HG02981 (cell line): ENCODE data around the gene KIZ.

Experiments used
- ATAC-seq: cut with Tn5 transposase; IDR thresholded peaks from one replicate; pipeline ENCODE4 v1.9.1; 2021; ENCODE audit warnings: mild to moderate bottlenecking, moderate library complexity; ENCODE audit not compliant: unreplicated experiment

KIZ gene, protein sequence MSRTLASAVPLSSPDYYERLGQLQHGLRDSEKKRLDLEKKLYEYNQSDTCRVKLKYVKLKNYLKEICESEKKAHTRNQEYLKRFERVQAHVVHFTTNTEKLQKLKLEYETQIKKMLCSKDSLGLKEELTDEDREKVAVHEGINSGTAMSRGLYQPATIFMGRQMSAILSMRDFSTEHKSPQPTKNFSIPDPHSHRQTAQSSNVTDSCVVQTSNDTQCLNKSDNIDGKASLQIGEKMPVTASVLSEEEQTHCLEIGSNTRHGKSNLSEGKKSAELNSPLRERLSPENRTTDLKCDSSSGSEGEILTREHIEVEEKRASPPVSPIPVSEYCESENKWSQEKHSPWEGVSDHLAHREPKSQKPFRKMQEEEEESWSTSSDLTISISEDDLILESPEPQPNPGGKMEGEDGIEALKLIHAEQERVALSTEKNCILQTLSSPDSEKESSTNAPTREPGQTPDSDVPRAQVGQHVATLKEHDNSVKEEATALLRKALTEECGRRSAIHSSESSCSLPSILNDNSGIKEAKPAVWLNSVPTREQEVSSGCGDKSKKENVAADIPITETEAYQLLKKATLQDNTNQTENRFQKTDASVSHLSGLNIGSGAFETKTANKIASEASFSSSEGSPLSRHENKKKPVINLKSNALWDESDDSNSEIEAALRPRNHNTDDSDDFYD

DNA sequence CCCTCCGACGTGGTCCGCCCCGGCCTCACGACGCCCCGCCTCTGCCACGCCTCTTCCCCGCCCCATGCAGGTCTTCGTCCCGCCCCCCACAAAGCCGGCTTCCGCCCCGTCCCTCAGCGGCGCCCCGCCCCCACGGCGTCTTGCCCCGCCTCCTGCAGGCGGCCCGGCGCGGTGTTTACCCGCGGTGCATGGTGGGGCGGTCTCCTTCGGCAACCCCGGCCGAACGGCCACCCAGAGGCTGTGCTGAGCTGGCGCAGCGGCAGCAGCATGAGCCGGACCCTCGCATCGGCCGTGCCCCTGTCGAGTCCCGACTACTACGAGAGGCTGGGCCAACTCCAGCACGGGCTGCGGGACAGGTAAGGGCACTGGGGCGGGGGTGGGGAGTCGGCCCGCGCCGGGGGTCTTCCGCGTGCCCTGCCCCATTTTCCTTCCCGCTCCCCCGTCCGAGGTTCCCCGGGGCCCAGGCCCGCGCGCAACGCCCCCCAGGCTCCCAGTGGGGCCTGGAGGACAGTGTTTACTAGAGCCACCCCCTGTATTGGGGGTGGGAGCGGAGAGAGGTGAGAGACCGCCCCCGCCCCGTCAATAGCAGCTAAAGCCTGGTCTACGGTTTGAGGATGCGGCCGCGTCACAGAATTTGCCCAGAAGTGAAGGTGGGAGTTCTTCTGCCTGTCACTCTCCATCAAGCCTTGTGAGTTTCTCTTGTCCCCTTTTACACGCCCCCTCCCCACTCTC, at the start of gene KIZ:
Gene KIZ, plus strand, starts transcription at position 234 of the 732 bp plus-strand sequence. Its CDS starts 34 bp downstream, at position 268.
- ATAC-seq: peak; percentile 97

DNA sequence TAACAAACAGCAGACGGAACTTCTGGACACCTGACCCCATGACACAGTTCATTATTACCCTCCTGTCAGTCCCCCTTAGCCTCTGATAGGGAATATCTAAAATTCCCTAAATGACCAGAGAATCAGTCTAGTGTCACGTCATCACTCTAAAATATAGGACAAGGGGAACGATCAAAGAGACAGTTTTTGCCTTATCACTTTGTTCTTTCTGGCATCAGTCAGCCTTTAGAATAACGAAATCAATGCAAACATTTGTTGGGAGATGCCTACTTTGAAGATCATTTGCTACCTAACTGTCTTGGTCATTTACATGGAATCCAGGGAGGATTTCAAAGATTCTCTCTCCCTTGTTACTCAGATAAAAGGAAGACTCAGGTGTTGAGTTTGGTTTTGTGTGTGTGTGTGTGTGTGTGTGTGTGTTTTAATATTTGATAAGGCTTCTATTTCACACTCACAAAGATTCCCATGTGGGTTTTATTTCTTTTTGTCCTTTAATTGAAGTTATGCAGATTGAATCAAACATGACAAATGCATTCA, 48.0 kb upstream of the KIZ start:
- no peak for ATAC-seq

DNA sequence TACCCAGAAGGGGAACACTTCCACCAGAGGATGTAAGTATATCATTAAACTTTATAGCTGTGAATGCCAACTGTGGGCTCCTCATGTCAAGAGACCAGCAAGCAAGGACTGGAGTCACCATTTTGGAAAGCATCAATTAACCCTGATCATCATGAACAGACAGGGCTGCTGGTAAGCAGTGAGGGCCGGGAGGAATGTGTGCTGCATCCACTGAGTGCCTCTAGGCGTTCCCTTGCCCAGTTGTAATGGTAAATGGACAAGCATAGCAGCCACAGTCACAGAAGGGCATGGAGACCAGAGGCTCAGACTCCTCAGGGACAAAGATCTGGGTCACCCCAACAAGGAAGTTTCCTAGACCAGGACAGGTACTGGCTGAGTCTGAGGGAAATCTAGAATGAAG, 43.3 kb upstream of the KIZ start:
- ATAC-seq: no peak

DNA sequence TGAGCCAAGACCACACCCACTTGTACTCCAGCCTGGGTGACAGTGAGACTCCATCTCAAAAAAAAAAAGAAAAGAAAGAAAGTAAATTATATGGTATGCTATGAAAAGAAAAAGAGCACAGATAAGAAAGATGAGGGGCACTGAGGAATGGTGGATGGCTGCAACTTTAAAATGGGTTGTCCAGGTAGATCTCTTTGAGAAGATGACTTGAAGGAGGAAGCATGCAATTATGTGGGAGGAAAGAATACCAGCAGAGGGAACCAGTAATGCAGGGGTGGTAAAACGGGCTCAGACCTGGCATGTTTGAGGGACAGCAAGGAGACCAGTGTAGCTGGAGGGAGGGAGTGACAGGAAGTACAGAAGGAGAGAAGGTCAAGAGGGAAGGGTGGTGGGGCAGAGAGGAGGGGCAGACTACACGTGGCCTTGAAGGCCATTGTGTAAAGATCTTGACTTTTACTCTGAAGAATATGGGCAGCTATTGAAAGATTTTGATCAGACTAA, 42.0 kb upstream of the KIZ start:
- no peak for ATAC-seq

DNA sequence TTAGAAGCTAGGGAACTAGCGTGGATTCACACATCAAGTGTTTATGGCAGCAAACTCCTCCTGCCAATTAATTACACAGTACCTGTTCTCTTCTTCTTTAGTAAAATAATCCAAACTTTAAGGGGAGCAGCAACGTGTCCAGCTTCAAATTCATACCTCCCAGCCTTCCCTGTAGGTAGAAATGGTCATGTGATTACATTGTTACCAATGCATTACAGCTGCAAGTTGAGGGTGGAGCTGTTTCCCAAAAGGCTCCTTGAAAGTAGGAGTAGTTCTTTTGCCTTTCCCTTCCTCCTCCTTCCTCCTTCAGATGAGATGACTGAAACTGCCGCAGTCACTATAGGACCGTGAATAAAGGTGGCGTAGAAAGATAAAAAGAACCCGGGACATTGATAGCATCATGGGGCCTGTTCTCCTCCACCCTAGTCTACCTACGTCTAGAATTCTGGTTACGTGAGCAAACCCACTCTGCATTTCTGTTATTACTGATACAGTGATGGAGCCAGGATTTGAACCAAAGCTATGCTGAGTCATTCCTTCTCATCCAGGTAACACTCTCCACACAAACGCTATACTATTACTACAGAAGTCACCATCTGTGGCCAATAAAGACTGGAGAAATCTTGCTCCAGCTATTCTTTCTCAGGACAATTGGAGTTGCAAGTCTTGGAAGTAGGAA, 37.9 kb upstream of the KIZ start:
- ATAC-seq: no peak

DNA sequence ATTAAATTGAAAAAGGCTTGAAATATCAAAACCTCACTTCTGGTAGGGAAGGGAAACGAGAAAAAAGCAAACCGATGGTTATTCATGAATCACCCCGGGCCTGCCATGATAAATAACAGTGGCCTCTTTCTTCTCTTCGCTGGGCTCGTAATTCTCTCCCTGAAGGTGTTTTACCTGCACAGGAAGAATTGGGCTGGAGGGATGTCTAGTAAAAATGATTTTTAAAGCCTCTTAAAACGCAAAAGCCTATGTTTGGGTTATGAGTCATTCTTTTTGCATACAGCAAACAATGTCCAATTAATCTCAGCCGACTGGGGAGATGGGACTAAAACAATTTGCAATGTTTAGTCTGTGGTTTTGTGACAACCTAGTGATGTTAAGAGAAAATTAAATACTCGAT, 36.5 kb upstream of the KIZ start:
- no peak for ATAC-seq

DNA sequence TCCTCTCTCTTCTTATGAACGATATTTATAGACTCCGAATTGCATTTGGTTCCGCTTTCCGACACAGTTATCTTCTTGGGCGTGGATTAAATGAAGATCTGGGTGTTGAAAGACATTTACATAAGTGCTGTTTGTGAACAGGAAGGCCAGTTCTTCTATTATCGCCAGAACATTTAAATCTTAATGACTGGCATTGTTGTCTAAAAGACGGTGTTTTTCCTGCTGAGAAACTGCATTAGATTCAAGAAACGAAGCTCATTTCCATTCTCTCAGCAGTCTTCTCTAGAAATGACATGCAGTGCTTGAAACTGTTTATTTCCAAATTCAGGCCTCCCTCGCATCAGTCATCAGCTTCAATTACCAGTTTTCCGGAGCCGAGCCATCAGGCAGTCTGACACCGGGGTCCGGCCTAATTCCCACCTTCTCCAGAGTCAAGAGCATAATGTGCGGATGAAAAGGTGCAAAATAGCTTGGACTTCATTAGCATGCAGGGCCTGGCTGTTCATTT, 35.7 kb upstream of the KIZ start:
- no peak for ATAC-seq

DNA sequence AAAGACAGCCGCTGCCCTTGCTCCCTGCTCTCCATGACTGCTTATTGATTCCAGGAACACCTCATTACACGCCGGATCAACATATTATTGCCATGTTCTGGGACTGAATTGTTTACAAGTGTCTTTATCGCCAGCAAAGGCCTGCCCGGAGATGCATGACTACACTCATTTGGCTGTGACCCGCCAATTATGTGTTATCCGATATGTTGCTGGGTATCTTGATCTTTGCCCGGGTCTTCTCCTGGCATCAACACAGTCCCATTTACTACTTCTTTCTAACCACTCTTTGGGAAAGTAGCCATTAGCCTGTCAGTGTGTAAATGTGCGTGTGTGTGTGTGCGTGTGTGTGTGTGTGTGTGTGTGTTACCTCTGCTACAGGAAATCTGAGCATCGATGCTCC, 35.2 kb upstream of the KIZ start:
- no peak for ATAC-seq

DNA sequence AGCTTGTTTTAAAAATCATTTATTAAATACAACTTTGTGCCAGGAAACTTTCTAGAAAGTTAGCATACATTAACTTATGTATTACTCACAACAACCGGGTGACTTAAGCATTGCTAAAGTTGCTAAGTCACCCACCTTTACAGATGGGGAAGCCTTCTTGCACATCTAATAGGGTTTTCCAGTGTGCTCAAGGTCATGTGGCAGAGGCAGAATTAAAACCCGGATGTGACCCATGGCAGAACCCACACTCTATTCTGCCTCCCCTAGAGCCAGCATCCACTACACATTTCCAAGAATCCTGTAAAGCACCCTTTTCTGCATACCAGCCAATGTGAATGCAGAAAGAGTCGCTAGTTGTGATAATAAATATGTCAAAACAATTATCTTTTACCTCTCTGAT, 33.1 kb upstream of the KIZ start:
- no peak for ATAC-seq

DNA sequence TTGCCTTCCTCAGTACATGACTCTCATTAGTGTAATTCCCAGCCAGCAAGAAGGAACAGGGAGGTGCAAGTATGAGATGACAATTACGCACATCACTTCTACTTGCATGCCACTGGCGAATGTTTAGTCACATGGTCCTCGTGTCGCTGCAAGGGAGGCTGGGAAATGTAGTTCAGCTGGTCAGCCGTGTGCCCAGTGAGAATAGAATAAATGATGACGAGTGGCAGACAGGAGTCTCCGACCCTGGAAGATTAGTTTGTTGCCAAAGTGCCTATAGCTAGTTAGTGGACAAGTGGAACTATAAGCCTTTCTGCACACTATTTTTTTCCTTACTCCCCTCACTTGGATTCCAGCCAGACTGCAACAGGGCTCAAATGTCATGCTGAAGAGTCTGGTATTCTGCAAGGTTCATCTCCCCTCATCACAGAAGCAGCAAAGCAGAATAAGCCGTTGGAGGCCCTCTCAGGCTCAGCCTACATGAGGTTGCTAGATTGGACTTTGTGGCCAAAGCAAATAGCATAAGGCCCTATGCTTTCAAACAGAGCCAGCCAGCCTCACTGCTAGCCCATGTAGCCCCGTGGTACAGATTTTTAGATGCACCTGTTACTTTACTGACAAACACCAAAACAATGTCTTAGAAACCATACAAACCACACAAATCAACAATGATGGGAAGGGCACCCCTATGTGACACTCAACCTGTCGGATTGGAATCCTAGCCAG, 29.4 kb upstream of the KIZ start:
- no peak for ATAC-seq

DNA sequence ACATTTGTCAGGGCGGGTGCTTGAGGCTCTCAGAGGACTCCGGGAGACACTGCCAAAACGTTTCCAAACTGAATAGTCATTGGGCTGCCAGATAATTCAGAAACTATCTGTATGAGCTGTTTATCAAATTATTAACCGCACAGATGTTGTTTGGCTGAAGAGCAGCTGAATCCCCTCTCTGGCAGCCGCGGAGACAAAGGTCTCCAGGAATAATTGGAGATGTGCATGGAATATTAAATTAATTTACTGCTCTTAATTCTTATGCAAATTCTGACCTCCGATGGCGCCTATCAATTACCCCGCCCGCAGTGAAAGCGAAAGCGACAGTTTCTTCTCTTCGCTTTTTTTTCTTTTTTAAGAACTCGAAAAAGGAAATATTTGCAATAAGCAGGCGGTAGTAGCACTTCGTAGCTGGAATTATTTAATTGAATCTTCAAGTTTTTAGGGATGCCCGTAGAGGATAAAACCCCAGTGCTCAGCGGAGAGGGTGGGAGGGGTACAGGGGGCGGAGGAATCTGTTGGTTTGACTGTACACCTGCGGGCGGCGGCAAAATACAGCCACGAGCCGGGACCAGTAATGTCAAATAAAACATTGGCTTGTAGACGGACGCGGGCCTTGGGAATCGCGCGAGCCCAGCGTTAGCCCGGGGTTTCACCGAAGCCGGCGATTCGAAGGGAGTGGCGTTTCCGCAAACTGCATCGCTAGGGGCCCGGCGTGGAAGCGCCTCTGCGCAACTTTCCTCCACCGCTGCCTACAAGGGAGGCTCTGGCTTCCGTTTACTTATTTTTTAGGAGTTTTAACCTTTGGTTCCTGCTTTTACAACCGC, 25.9 kb upstream of the KIZ start:
- ATAC-seq: no peak

DNA sequence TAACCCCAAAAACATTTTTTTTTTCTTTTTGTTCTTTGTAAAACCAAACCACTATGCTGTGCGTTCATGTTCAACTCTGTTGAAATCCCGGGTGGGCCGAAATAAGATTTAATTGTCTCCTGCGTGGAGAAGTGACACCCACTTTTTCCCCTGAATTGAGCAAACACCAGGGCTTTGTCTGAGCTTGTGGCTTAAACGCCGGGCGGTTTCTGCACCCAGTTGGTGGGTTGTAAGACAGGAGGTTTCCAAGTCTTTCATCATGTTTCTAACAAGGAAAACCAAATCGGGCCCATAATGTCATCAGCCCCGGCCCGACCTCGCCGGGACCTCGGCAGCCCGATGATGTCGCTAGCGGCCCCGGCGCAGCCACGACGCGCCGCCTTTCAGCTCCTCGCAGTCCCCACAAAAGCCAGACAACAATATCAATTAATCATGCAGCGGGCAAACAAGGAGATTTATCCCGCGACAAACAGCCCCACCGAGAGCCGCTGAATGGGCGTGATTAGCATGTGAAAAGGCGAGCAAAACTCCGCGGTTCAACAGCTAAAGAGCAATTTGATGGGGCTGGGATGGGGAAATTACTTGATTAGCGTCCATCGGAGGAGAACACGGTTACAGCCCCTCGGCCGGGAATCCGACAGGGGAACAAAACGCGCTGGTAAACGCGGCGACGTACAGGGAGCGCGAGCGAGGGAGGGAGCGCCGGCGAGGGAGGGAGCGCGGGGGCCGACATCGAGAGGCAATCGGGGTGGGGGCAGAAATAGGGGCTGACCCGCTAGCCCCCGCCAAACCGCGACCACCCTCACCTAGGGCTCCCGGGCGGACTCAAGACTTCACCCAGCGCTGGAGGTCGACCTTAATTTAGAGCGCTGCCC, 25.1 kb upstream of the KIZ start:
- ATAC-seq: no peak

DNA sequence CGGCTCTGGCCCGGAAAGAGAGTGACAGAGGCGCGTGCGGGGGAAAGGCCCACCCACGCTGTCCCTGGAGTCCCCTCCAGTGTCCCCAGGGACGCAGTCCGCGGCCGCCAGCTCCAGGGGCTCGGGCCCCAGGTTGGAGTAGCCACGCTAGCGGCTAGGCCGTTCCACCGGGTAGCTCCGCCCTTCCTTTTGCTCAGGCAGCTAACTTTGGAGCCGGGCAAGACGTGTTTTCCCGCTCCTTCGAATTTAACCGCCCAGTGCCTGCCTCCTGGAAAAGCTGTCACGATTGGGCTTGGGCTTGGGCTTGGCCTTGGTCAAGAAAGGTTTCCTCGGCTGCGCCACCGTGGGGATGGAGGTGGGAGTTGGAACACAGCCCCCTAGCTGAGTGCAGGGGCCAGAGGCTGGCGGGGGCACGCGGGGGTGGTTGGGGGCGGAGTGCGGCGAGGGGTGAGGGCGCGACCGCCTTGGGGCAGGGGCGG, 24.4 kb upstream of the KIZ start:
- no peak for ATAC-seq

DNA sequence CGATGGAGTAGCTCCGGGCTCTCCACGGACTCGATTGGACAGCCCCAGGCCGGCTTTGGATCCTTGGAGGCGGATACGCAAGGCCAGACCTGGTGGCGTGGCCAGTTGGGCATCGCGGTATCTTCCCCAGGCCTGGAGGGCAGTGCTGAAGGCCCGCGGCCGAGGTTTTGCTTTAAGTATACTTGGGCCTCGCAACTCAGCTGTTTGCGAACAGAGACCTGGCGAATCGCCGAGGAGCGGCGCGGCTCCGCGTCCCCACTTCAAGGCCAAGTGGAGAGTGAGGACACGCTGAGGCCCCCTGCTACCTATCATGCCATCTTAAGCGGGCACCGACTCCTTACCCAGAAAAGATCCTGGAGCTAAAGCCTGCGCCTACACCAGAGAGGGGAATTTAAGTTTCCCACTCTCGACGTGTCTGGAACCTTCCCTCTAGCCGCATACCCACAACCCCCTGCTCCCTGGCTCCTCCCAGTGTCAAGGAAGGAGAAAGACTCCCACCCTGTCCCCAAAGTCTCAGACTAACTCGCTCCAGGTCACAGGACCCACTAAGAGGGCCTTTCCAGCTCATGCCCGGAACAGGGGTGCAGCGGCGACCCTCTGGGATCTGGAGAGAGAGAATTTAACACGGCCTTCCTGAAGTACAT, 23.8 kb upstream of the KIZ start:
- ATAC-seq: no peak

DNA sequence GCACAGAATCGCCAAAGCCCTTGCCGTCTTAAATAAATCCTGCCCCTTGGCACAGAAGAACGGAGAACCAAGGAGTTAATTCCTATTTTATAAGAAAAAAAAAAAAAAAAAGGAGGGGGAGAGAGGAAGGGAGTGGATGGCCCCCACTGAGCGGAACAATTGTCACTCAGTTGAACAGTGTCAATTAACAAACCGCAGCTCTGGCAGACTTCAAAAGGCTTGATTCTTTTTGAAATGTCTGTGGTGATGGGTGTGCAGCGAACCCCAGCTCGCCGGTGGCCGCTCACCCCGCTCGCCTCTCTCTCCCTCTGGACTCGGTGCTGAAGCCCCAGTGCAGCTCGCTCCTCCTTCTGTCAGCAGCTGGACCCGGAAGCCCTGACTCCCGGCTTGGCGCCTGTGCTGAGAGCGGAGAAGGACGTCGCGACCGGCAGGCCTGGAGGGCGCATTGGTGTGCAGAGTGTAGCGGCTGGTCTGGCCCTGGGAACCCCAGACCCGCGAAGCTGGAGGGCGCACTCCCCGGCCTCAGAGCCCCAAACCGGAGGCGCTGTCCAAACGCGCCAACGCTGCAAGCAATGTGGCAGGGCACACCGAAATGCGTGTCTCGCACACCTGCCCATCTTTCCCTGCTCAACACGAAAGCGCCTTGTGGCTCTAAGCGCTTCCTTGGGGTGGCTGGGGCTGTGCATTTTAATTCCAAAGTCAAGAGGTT, 23.1 kb upstream of the KIZ start:
- ATAC-seq: no peak

DNA sequence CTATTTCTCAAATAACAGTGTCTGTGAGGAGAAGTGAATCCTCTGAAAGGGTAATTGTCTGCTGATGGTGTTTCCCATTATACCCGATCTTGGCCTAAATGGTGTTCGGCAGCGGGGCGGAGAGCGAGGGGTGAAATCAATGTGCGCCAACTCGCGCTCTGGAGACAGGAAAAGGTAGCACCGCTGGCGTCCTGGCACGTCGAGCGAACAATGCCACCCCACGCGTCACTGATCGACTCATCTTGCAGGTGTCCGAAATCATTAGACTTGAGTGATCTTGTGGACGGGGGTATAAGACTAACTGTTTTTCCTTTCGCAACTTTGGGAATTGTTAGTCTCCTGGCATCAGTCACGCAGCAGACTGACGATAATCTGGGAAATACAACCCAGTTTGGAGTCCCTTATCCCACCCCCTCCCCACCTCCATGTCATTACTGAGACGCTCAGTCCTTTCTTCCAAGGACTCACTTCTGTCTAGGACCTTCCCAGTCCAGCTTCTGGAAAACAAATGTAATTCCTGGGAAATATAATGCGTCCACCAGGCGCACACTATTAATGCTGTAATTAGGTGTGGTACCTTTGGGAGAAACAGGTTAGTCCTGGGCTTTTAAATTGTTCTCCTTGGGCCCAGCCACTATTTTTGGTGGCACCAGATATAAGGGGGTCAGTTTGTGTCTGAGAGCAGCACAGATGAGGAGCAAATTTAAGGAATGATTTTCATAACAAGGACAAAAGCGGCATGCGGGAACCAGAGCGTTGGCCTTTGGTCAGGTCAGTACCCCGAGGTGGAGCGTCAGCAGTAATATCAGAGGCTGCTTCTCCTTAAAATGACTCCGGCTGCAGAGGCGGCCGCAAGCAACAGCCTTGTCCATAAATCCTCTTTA, 22.1 kb upstream of the KIZ start:
- ATAC-seq: no peak
